ENCODE measurements around the gene MGLL. TPM values are rescaled to one million over a fixed set of nuclear protein-coding genes. Genes with fewer than 3 reads are reported as not detected.

MGLL gene
- total and polyA plus RNA-seq, 4 donors = 9.4 to 277 (median 74.2) TPM

DNA sequence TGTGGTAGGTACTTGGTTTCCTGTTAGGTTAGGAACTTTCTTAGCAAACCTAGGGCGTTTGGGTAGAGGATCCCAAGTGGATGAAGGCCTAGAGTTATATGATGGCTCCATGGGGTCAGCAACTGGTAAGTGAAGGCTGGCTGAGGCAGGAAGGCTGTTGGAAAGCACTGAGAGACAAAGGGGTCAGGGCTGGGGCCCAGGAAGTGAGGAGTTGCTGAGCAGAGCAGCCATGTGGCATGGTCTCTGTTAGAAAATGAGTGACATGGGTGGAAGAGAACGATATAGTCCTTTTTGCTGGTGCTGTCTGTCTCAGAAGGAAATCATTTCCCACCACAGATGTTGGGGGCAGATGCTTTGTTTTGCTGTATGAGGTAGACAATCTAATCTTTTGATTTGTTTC is 34.5 kb upstream of the MGLL start:
- no peaks in the 10 kb centered on the region for H3K27me3 ChIP-seq (ENCODE audit: control insufficient read depth in 4 of 4, insufficient read depth in 4 of 4, low read length in 3 of 4)
- no peaks in the 10 kb centered on the region for H3K9me3 ChIP-seq (ENCODE audit: control insufficient read depth in 4 of 4, low read length in 3 of 4)
- H3K36me3 ChIP-seq (ENCODE audit: control insufficient read depth in 4 of 4, insufficient read depth in 3 of 4, low read depth in 1 of 4, low read length in 3 of 4) = no peaks in the 10 kb centered on the region
- H3K27ac ChIP-seq (ENCODE audit: low read depth in 1 of 2, low read length in 2 of 2) = no peak overlapping the region
- no peak for TF ChIP-seq NR2F2 (IDR thresholded peaks at IDR 0.05)
- no peak for TF ChIP-seq JUND (IDR thresholded peaks at IDR 0.05)
- TF ChIP-seq YY1 (IDR thresholded peaks at IDR 0.05) = no peak
- TF ChIP-seq SP1 (IDR thresholded peaks at IDR 0.05) = no peak
- no peak for TF ChIP-seq RXRA (IDR thresholded peaks at IDR 0.05)
- TF ChIP-seq EGR1 (IDR thresholded peaks at IDR 0.05; ENCODE audit: low read depth in 2 of 2) = no peak
- no peak for TF ChIP-seq FOXA2 (IDR thresholded peaks at IDR 0.05)
- TF ChIP-seq, protein P1, sequence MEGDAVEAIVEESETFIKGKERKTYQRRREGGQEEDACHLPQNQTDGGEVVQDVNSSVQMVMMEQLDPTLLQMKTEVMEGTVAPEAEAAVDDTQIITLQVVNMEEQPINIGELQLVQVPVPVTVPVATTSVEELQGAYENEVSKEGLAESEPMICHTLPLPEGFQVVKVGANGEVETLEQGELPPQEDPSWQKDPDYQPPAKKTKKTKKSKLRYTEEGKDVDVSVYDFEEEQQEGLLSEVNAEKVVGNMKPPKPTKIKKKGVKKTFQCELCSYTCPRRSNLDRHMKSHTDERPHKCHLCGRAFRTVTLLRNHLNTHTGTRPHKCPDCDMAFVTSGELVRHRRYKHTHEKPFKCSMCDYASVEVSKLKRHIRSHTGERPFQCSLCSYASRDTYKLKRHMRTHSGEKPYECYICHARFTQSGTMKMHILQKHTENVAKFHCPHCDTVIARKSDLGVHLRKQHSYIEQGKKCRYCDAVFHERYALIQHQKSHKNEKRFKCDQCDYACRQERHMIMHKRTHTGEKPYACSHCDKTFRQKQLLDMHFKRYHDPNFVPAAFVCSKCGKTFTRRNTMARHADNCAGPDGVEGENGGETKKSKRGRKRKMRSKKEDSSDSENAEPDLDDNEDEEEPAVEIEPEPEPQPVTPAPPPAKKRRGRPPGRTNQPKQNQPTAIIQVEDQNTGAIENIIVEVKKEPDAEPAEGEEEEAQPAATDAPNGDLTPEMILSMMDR (IDR thresholded peaks at IDR 0.05; ENCODE audit: low read depth, low read length, missing input control) = no peak
- no peak overlapping the region for H3K9ac ChIP-seq (ENCODE audit: low read depth in 1 of 2, low read length in 2 of 2)
- no peak for DNase-seq (ENCODE audit: low spot score)
- H3K4me1 ChIP-seq (ENCODE audit: control insufficient read depth in 4 of 4, insufficient read depth in 4 of 4, low read length in 3 of 4) = no peaks in the 10 kb centered on the region
- H3K4me3 ChIP-seq (ENCODE audit: low read depth in 1 of 3, low read length in 3 of 3) = no peak overlapping the region
- WGBS = 82% methylated on average over 2 of the region's 2 CpGs

DNA sequence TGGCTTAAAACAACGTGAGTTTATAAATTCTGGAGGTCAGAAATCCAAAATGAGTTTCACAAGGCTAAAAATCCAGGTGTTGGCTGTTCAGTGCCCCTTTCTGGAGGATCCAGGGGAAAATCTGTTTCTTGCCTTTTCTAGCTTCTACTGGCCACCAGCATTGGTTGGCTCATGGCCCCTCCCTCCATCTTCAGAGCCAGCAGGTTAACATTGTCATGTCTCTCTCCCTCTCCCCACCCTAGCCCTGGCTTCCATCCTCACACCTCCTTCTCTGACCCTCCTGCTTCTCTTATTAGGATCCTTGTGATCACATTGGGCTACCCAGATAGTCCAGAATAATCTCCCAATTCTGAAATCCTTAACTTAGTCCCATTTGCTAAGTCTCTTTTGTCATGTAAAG is 32.9 kb upstream of the MGLL start:
- TF ChIP-seq, protein P2, sequence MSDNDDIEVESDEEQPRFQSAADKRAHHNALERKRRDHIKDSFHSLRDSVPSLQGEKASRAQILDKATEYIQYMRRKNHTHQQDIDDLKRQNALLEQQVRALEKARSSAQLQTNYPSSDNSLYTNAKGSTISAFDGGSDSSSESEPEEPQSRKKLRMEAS (IDR thresholded peaks at IDR 0.05) = no peak
- TF ChIP-seq, protein P3, sequence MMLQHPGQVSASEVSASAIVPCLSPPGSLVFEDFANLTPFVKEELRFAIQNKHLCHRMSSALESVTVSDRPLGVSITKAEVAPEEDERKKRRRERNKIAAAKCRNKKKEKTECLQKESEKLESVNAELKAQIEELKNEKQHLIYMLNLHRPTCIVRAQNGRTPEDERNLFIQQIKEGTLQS (IDR thresholded peaks at IDR 0.05) = no peak
- no peak for TF ChIP-seq JUND (IDR thresholded peaks at IDR 0.05)
- TF ChIP-seq, protein P4, sequence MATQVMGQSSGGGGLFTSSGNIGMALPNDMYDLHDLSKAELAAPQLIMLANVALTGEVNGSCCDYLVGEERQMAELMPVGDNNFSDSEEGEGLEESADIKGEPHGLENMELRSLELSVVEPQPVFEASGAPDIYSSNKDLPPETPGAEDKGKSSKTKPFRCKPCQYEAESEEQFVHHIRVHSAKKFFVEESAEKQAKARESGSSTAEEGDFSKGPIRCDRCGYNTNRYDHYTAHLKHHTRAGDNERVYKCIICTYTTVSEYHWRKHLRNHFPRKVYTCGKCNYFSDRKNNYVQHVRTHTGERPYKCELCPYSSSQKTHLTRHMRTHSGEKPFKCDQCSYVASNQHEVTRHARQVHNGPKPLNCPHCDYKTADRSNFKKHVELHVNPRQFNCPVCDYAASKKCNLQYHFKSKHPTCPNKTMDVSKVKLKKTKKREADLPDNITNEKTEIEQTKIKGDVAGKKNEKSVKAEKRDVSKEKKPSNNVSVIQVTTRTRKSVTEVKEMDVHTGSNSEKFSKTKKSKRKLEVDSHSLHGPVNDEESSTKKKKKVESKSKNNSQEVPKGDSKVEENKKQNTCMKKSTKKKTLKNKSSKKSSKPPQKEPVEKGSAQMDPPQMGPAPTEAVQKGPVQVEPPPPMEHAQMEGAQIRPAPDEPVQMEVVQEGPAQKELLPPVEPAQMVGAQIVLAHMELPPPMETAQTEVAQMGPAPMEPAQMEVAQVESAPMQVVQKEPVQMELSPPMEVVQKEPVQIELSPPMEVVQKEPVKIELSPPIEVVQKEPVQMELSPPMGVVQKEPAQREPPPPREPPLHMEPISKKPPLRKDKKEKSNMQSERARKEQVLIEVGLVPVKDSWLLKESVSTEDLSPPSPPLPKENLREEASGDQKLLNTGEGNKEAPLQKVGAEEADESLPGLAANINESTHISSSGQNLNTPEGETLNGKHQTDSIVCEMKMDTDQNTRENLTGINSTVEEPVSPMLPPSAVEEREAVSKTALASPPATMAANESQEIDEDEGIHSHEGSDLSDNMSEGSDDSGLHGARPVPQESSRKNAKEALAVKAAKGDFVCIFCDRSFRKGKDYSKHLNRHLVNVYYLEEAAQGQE (IDR thresholded peaks at IDR 0.05) = no peak
- no peak for TF ChIP-seq HNF4A (conservative IDR thresholded peaks at IDR 0.05)
- TF ChIP-seq RXRA (IDR thresholded peaks at IDR 0.05) = no peak
- TF ChIP-seq GABPA (IDR thresholded peaks at IDR 0.05 in 1 of 2, conservative IDR thresholded peaks at IDR 0.05 in 1 of 2) = no peak
- no peak for TF ChIP-seq NR2F2 (IDR thresholded peaks at IDR 0.05)
- TF ChIP-seq, protein P5, sequence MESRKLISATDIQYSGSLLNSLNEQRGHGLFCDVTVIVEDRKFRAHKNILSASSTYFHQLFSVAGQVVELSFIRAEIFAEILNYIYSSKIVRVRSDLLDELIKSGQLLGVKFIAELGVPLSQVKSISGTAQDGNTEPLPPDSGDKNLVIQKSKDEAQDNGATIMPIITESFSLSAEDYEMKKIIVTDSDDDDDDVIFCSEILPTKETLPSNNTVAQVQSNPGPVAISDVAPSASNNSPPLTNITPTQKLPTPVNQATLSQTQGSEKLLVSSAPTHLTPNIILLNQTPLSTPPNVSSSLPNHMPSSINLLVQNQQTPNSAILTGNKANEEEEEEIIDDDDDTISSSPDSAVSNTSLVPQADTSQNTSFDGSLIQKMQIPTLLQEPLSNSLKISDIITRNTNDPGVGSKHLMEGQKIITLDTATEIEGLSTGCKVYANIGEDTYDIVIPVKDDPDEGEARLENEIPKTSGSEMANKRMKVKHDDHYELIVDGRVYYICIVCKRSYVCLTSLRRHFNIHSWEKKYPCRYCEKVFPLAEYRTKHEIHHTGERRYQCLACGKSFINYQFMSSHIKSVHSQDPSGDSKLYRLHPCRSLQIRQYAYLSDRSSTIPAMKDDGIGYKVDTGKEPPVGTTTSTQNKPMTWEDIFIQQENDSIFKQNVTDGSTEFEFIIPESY (IDR thresholded peaks at IDR 0.05) = no peak
- TF ChIP-seq TAF1 (conservative IDR thresholded peaks at IDR 0.05) = no peak
- WGBS = 75% methylated on average over 1 of the region's 1 CpG
- H3K4me3 ChIP-seq (ENCODE audit: low read depth in 1 of 3, low read length in 3 of 3) = no peak overlapping the region

More for the DNA sequence above, 32.9 kb upstream of the MGLL start:
- Histone ChIP-seq H3K27me3 (ENCODE audit: control insufficient read depth in 4 of 4, insufficient read depth in 4 of 4, low read length in 3 of 4) (no peaks in the 10 kb centered on the region), H3K4me1 (ENCODE audit: control insufficient read depth in 4 of 4, insufficient read depth in 4 of 4, low read length in 3 of 4) (no peaks in the 10 kb centered on the region), H3K27ac (ENCODE audit: low read depth in 1 of 2, low read length in 2 of 2) (no peak overlapping the region), H3K9me3 (ENCODE audit: control insufficient read depth in 4 of 4, low read length in 3 of 4) (no peaks in the 10 kb centered on the region), H3K9ac (ENCODE audit: low read depth in 1 of 2, low read length in 2 of 2) (no peak overlapping the region), H3K36me3 (ENCODE audit: control insufficient read depth in 4 of 4, insufficient read depth in 3 of 4, low read depth in 1 of 4, low read length in 3 of 4) (no peaks in the 10 kb centered on the region)
- no peak for DNase-seq (ENCODE audit: low spot score)
